Hepatic stellate cell (primary cell): ENCODE results near the gene LILRA6.
A peak's percentile ranks its signal among the peaks of the same experiment; 100 is the strongest.

Experiments used
- DNase-seq: peaks from one replicate; pipeline ENCODE4 v3.0.0; 2011; ENCODE audit warnings: low spot score

LILRA6 gene

GRCh38 chr19:54188215-54188871 is 54.2 kb downstream of the LILRA6 start:
- peak; percentile 79 for DNase-seq

- DNase-seq = no peak
Observed at GRCh38 chr19:54186934-54187381, 55.6 kb downstream of the LILRA6 start.
